ENCODE measurements around the gene KCNS1. TPM values are rescaled to one million over a fixed set of nuclear protein-coding genes. Genes with fewer than 3 reads are reported as not detected.
"Not testable (repeated sequence)": the region's sequence is repeated elsewhere in the genome, so short reads cannot be mapped to it uniquely, and the experiment has no call there.

The KCNS1 gene
- total RNA-seq, 1 experiment from 2014 or later, result not detected

DNA sequence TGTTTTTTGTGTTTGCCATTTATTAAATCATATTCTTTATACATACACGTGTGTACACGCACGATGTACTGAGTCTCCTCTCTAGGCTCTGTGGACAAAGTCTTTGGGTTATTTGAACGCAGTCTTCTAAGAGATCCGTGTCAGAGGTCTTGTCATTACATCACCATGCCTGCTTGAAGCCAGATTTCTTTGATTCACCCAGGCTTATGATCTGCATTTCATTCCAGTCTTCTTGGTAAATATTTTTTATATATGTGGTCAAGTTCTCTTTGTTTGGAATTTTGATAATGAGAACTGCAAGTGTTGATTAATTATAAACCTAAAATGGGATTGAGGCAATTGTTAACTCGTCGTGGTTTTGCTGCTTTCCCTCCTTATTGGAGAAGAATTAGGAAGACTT lies 34.6 kb downstream of the KCNS1 start:
- Histone ChIP-seq H3K27me3 (ENCODE audit: control insufficient read depth, insufficient read depth, low read length) (no peaks in the 10 kb centered on the region), H3K4me1 (ENCODE audit: control insufficient read depth, insufficient read depth, low read length) (no peaks in the 10 kb centered on the region; the same call in 1 of the 2 replicates), H3K9me3 (ENCODE audit: control insufficient read depth, insufficient read depth, low read depth, low read length) (no peaks in the 10 kb centered on the region), H3K36me3 (ENCODE audit: control insufficient read depth, insufficient read depth, low read length) (no peaks in the 10 kb centered on the region), H3K4me3 (ENCODE audit: low read depth in 2 of 2, low read length in 2 of 2) (no peak overlapping the region), H3K27ac (ENCODE audit: low read length) (no peak overlapping the region)
- intact Hi-C loops (cut with micrococcal nuclease; ENCODE audit: unreplicated experiment), result no loop called here
- TF ChIP-seq TCF7L2 (IDR thresholded peaks at IDR 0.05; ENCODE audit: low read depth, low read length), result no peak
- TF ChIP-seq, protein P1, sequence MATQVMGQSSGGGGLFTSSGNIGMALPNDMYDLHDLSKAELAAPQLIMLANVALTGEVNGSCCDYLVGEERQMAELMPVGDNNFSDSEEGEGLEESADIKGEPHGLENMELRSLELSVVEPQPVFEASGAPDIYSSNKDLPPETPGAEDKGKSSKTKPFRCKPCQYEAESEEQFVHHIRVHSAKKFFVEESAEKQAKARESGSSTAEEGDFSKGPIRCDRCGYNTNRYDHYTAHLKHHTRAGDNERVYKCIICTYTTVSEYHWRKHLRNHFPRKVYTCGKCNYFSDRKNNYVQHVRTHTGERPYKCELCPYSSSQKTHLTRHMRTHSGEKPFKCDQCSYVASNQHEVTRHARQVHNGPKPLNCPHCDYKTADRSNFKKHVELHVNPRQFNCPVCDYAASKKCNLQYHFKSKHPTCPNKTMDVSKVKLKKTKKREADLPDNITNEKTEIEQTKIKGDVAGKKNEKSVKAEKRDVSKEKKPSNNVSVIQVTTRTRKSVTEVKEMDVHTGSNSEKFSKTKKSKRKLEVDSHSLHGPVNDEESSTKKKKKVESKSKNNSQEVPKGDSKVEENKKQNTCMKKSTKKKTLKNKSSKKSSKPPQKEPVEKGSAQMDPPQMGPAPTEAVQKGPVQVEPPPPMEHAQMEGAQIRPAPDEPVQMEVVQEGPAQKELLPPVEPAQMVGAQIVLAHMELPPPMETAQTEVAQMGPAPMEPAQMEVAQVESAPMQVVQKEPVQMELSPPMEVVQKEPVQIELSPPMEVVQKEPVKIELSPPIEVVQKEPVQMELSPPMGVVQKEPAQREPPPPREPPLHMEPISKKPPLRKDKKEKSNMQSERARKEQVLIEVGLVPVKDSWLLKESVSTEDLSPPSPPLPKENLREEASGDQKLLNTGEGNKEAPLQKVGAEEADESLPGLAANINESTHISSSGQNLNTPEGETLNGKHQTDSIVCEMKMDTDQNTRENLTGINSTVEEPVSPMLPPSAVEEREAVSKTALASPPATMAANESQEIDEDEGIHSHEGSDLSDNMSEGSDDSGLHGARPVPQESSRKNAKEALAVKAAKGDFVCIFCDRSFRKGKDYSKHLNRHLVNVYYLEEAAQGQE (IDR thresholded peaks at IDR 0.05; ENCODE audit: insufficient read depth in 1 of 2, low read depth in 2 of 2, low read length in 1 of 2), result no peak
- TF ChIP-seq POLR2AphosphoS5 (IDR thresholded peaks at IDR 0.05; ENCODE audit: low read depth, low read length), result no peak
- TF ChIP-seq, protein P2, sequence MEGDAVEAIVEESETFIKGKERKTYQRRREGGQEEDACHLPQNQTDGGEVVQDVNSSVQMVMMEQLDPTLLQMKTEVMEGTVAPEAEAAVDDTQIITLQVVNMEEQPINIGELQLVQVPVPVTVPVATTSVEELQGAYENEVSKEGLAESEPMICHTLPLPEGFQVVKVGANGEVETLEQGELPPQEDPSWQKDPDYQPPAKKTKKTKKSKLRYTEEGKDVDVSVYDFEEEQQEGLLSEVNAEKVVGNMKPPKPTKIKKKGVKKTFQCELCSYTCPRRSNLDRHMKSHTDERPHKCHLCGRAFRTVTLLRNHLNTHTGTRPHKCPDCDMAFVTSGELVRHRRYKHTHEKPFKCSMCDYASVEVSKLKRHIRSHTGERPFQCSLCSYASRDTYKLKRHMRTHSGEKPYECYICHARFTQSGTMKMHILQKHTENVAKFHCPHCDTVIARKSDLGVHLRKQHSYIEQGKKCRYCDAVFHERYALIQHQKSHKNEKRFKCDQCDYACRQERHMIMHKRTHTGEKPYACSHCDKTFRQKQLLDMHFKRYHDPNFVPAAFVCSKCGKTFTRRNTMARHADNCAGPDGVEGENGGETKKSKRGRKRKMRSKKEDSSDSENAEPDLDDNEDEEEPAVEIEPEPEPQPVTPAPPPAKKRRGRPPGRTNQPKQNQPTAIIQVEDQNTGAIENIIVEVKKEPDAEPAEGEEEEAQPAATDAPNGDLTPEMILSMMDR (IDR thresholded peaks at IDR 0.05), result no peak
- TF ChIP-seq SIN3A (IDR thresholded peaks at IDR 0.05; ENCODE audit: borderline replicate concordance, insufficient read depth, low read depth, low read length), result no peak
- DNase-seq (ENCODE audit: low read depth, low spot score), result no peak
- ChIA-PET CTCF (no interaction called here), POLR2A (no interaction called here)
- in situ Hi-C loops (cut with HindIII; ENCODE audit: low pct_unique_long_range_greater_than_20kb, low sequenced_read_pairs), result no loop called here
- ATAC-seq, result no peak
- no TSS peak for BruUV-seq (replicated peaks)

DNA sequence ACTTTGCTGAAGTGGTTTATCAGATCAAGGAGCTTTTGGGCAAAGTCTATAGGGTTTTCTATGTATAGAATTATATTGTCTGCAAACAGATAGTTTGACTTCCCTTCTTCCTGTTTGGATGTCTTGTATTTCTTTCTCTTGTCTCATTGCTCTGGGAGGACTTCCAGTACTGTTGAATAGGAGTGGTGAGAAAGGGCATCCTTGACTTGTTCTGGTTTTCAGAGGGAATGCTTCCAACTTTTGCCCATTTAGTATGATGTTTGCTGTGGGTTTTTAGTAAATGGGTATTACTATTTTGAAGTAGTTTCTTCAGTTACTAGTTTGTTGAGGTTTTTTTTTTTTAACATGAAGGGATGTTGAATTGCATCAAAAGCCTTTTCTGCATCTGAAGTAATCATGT lies 36.1 kb downstream of the KCNS1 start:
- Histone ChIP-seq H3K9me3 (ENCODE audit: control insufficient read depth, insufficient read depth, low read depth, low read length) (no peaks in the 10 kb centered on the region), H3K27ac (ENCODE audit: low read length) (no peak overlapping the region), H3K4me3 (ENCODE audit: low read depth in 2 of 2, low read length in 2 of 2) (no peak overlapping the region), H3K4me1 (ENCODE audit: control insufficient read depth, insufficient read depth, low read length) (no peaks in the 10 kb centered on the region; the same call in none of the 2 replicates), H3K27me3 (ENCODE audit: control insufficient read depth, insufficient read depth, low read length) (no peaks in the 10 kb centered on the region), H3K36me3 (ENCODE audit: control insufficient read depth, insufficient read depth, low read length) (no peaks in the 10 kb centered on the region)
- ChIA-PET CTCF (no interaction called here), POLR2A (no interaction called here)
- in situ Hi-C loops (cut with HindIII; ENCODE audit: low pct_unique_long_range_greater_than_20kb, low sequenced_read_pairs), result no loop called here
- TF ChIP-seq, protein P2 (IDR thresholded peaks at IDR 0.05), result no peak
- TF ChIP-seq, protein P1 (IDR thresholded peaks at IDR 0.05; ENCODE audit: insufficient read depth in 1 of 2, low read depth in 2 of 2, low read length in 1 of 2), result no peak
- DNase-seq (ENCODE audit: low read depth, low spot score) (no peak), ATAC-seq (no peak)
- intact Hi-C loops (cut with micrococcal nuclease; ENCODE audit: unreplicated experiment), result no loop called here
- no TSS peak for BruUV-seq (replicated peaks)

DNA sequence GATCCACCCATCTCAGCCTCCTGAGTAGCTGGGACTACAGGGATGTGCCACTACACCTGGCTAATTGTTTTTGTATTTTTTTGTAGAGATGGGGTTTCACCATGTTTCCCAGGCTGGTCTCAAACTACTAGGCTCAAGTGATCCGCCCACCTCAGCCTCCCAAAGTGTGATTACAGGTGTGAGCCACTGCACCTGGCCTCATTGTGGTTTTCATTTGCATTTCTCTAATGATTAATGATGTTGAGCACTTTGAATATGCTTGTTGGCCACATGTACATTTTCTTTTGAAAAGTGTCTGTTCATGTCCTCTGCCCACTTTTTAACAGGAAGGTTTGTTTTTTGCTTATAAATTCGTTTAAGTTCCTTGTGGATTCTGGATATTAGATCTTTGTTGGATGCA lies 37.8 kb downstream of the KCNS1 start:
- in situ Hi-C loops (cut with HindIII; ENCODE audit: low pct_unique_long_range_greater_than_20kb, low sequenced_read_pairs); H3K36me3 ChIP-seq (ENCODE audit: control insufficient read depth, insufficient read depth, low read length); H3K27me3 ChIP-seq (ENCODE audit: control insufficient read depth, insufficient read depth, low read length); ATAC-seq; H3K4me1 ChIP-seq (ENCODE audit: control insufficient read depth, insufficient read depth, low read length); H3K4me3 ChIP-seq (ENCODE audit: low read depth in 2 of 2, low read length in 2 of 2); intact Hi-C loops (cut with micrococcal nuclease; ENCODE audit: unreplicated experiment); POLR2A ChIA-PET; H3K27ac ChIP-seq (ENCODE audit: low read length); BruUV-seq (replicated peaks); H3K9me3 ChIP-seq (ENCODE audit: control insufficient read depth, insufficient read depth, low read depth, low read length); DNase-seq (ENCODE audit: low read depth, low spot score): not testable (repeated sequence)
- CTCF ChIA-PET, result interaction anchor here (0.6 kb wide), 1 partner anchor 41 kb away, joined by 8 read pairs; no protein-coding TSS in a partner anchor

Measured in Panc1 (cell line).